BLaER1 treated with 17β-estradiol and CSF1 and Interleukin-3, amounts not matched to agents 10 nM and 100 nM (cell line): ENCODE data around the gene RBL1.

Source experiments
- H3K27ac ChIP-seq, 11 experiments: shearing (Covaris generic); formaldehyde crosslinking; 2 replicates each; pipeline ENCODE4 v1.8.1; 2022
- H3K27me3 ChIP-seq, 11 experiments: shearing (Covaris generic); formaldehyde crosslinking; 2 replicates each; pipeline ENCODE4 v1.8.1; 2022
- H3K36me3 ChIP-seq, 11 experiments: shearing (Covaris generic); formaldehyde crosslinking; 2 replicates each; pipeline ENCODE4 v1.8.1; 2022
- H3K4me1 ChIP-seq, 10 experiments: shearing (Covaris generic); formaldehyde crosslinking; 2 replicates each; pipeline ENCODE4 v1.8.1; 2022
- H3K4me2 ChIP-seq, 11 experiments: shearing (Covaris generic); formaldehyde crosslinking; 2 replicates each; pipeline ENCODE4 v1.8.1; 2022
- H3K4me3 ChIP-seq, 10 experiments: shearing (Covaris generic); formaldehyde crosslinking; 2 replicates each; pipeline ENCODE4 v1.8.1; 2022
- H3K9ac ChIP-seq, 11 experiments: shearing (Covaris generic); formaldehyde crosslinking; 2 replicates each; pipeline ENCODE4 v1.8.1; 2022
- H3K9me3 ChIP-seq, 11 experiments: shearing (Covaris generic); formaldehyde crosslinking; replicated peaks in 1 of 11; 2 replicates each; pipeline ENCODE4 v1.8.1; 2022
- H4K20me1 ChIP-seq, 11 experiments: shearing (Covaris generic); formaldehyde crosslinking; 2 replicates each; pipeline ENCODE4 v1.8.1; 2022
- Cebpa-rat ChIP-seq, 11 experiments: shearing (Covaris generic); IDR thresholded peaks; 2 replicates each; pipeline ENCODE4 v1.8.1; 2022

The RBL1 gene

GRCh38 chr20:36991703-36992102 is 104.1 kb downstream of the RBL1 start:
- peak overlapping the region in 1 of 11 experiments; percentile 38; a peak in 3 of 22 replicates for H3K4me2 ChIP-seq
- no peak overlapping the region for H3K9ac ChIP-seq
- TF ChIP-seq Cebpa-rat (IDR thresholded peaks at IDR 0.05), result no peak
- H3K4me3 ChIP-seq, result no peak overlapping the region
- H3K9me3 ChIP-seq, result peaks cover 37 to 75% (median 63%) of the 10 kb centered on the region in 11 experiments
- H3K4me1 ChIP-seq, result peaks cover 27 to 38% (median 32%) of the 10 kb centered on the region in 10 experiments
- no peaks in the 10 kb centered on the region for H4K20me1 ChIP-seq
- peaks cover 22 to 45% (median 41%) of the 10 kb centered on the region in 11 experiments for H3K36me3 ChIP-seq
- no peak overlapping the region for H3K27ac ChIP-seq
- H3K27me3 ChIP-seq, result no peaks in the 10 kb centered on the region

- Histone ChIP-seq H3K4me2 (peak overlapping the region; percentile 44 to 72 (median 52)), H3K27ac (peak overlapping the region in 10 of 11 experiments; percentile 2 to 77 (median 54); a peak in 16 of 22 replicates), H3K9ac (peak overlapping the region in 4 of 11 experiments; percentile 7 to 32 (median 24); a peak in 1 of 22 replicates), H3K4me1 (peaks cover 30 to 51% (median 36%) of the 10 kb centered on the region in 10 experiments), H3K27me3 (no peaks in the 10 kb centered on the region), H4K20me1 (no peaks in the 10 kb centered on the region), H3K9me3 (peaks cover 26 to 74% (median 63%) of the 10 kb centered on the region in 11 experiments), H3K36me3 (peaks cover 12 to 26% (median 22%) of the 10 kb centered on the region in 11 experiments; a peak in 21 of 22 replicates), H3K4me3 (no peak overlapping the region)
- no peak for TF ChIP-seq Cebpa-rat (IDR thresholded peaks at IDR 0.05)
Measured at GRCh38 chr20:36989797-36990196, 106.0 kb downstream of the RBL1 start.

GRCh38 chr20:36988494-36988966 is 107.3 kb downstream of the RBL1 start:
- H3K27me3 ChIP-seq, result no peaks in the 10 kb centered on the region
- peaks cover 2 to 13% (median 10%) of the 10 kb centered on the region in 11 experiments; a peak in 16 of 22 replicates for H3K36me3 ChIP-seq
- peak overlapping the region in 10 of 11 experiments; percentile 17 to 77 (median 54); a peak in 17 of 22 replicates for H3K27ac ChIP-seq
- peaks cover 13 to 61% (median 50%) of the 10 kb centered on the region in 11 experiments for H3K9me3 ChIP-seq
- peak overlapping the region in 5 of 10 experiments; percentile 2 to 37 (median 11); a peak in 6 of 20 replicates for H3K4me3 ChIP-seq
- no peaks in the 10 kb centered on the region for H4K20me1 ChIP-seq
- no peak for TF ChIP-seq Cebpa-rat (IDR thresholded peaks at IDR 0.05)
- peak overlapping the region; percentile 44 to 72 (median 52) for H3K4me2 ChIP-seq
- H3K9ac ChIP-seq, result peak overlapping the region in 3 of 11 experiments; percentile 14 to 53 (median 49); a peak in 6 of 22 replicates
- H3K4me1 ChIP-seq, result peaks cover 38 to 64% (median 46%) of the 10 kb centered on the region in 10 experiments

GRCh38 chr20:36984257-36984638 is 111.5 kb downstream of the RBL1 start:
- H3K36me3 ChIP-seq, result 0 out of 22 replicates have a peak, but pooled peaks cover 0 to 3% (median 0%) of the 10 kb centered on the region in 11 experiments
- H3K4me3 ChIP-seq, result peak overlapping the region in 1 of 10 experiments; percentile 4; a peak in 1 of 20 replicates
- H3K9ac ChIP-seq, result peak overlapping the region in 2 of 11 experiments; percentile 9 to 61; a peak in 2 of 22 replicates
- peak overlapping the region; percentile 1 to 82 (median 61); a peak in 20 of 22 replicates for H3K4me2 ChIP-seq
- peaks cover 0 to 55% (median 36%) of the 10 kb centered on the region in 11 experiments; a peak in 18 of 22 replicates for H3K9me3 ChIP-seq
- peaks cover 15 to 66% (median 35%) of the 10 kb centered on the region in 10 experiments for H3K4me1 ChIP-seq
- no peaks in the 10 kb centered on the region for H4K20me1 ChIP-seq
- peak overlapping the region in 5 of 11 experiments; percentile 4 to 77 (median 59); a peak in 8 of 22 replicates for H3K27ac ChIP-seq
- TF ChIP-seq Cebpa-rat (IDR thresholded peaks at IDR 0.05), result no peak
- H3K27me3 ChIP-seq, result no peaks in the 10 kb centered on the region

GRCh38 chr20:36975099-36975818 is 120.5 kb downstream of the RBL1 start:
- peaks cover 0 to 11% (median 2%) of the 10 kb centered on the region in 11 experiments; a peak in 2 of 22 replicates for H3K36me3 ChIP-seq
- H3K27me3 ChIP-seq, result no peaks in the 10 kb centered on the region
- H3K4me2 ChIP-seq, result peak overlapping the region; percentile 23 to 78 (median 72); a peak in 20 of 22 replicates
- no peak overlapping the region for H3K9ac ChIP-seq
- peak overlapping the region in 9 of 11 experiments; percentile 45 to 71 (median 66); a peak in 17 of 22 replicates for H3K27ac ChIP-seq
- H4K20me1 ChIP-seq, result no peaks in the 10 kb centered on the region
- TF ChIP-seq Cebpa-rat (IDR thresholded peaks at IDR 0.05), result no peak
- peaks cover 14 to 32% (median 19%) of the 10 kb centered on the region in 10 experiments for H3K4me1 ChIP-seq
- peaks cover 0 to 61% (median 38%) of the 10 kb centered on the region in 11 experiments; a peak in 18 of 22 replicates for H3K9me3 ChIP-seq
- no peak overlapping the region; a peak in 1 of 20 replicates for H3K4me3 ChIP-seq

GRCh38 chr20:36974660-36975059 is 121.1 kb downstream of the RBL1 start:
- H3K27ac ChIP-seq, result peak overlapping the region in 7 of 11 experiments; percentile 37 to 71 (median 50); a peak in 11 of 22 replicates
- TF ChIP-seq Cebpa-rat (IDR thresholded peaks at IDR 0.05), result no peak
- peaks cover 19 to 37% (median 24%) of the 10 kb centered on the region in 10 experiments for H3K4me1 ChIP-seq
- peaks cover 0 to 63% (median 44%) of the 10 kb centered on the region in 11 experiments; a peak in 18 of 22 replicates for H3K9me3 ChIP-seq
- H3K36me3 ChIP-seq, result peaks cover 0 to 16% (median 4%) of the 10 kb centered on the region in 11 experiments; a peak in 2 of 22 replicates
- no peaks in the 10 kb centered on the region for H4K20me1 ChIP-seq
- H3K9ac ChIP-seq, result 0 out of 22 replicates have a peak overlapping the region, but pooled peaks of 2 of the 11 experiments have one; percentile 33 to 35
- peak overlapping the region; percentile 13 to 78 (median 72); a peak in 19 of 22 replicates for H3K4me2 ChIP-seq
- H3K27me3 ChIP-seq, result no peaks in the 10 kb centered on the region
- no peak overlapping the region; a peak in 1 of 20 replicates for H3K4me3 ChIP-seq

GRCh38 chr20:36971103-36971502 is 124.7 kb downstream of the RBL1 start:
- TF ChIP-seq Cebpa-rat (IDR thresholded peaks at IDR 0.05), result no peak
- H3K36me3 ChIP-seq, result peaks cover 0 to 16% (median 4%) of the 10 kb centered on the region in 11 experiments; a peak in 2 of 22 replicates
- H3K4me2 ChIP-seq, result peak overlapping the region in 1 of 11 experiments; percentile 84; a peak in 2 of 22 replicates
- H3K27ac ChIP-seq, result no peak overlapping the region
- peaks cover 0 to 44% (median 26%) of the 10 kb centered on the region in 11 experiments; a peak in 18 of 22 replicates for H3K9me3 ChIP-seq
- no peaks in the 10 kb centered on the region for H4K20me1 ChIP-seq
- peaks cover 35 to 49% (median 42%) of the 10 kb centered on the region in 10 experiments for H3K4me1 ChIP-seq
- H3K9ac ChIP-seq, result no peak overlapping the region
- H3K4me3 ChIP-seq, result no peak overlapping the region; a peak in 1 of 20 replicates
- H3K27me3 ChIP-seq, result no peaks in the 10 kb centered on the region

GRCh38 chr20:36969478-36970186 is 126.2 kb downstream of the RBL1 start:
- Histone ChIP-seq H3K4me3 (no peak overlapping the region), H4K20me1 (no peaks in the 10 kb centered on the region), H3K4me2 (peak overlapping the region; percentile 43 to 84 (median 54)), H3K9me3 (peaks cover 0 to 44% (median 26%) of the 10 kb centered on the region in 11 experiments; a peak in 18 of 22 replicates), H3K27me3 (no peaks in the 10 kb centered on the region), H3K36me3 (peaks cover 0 to 16% (median 4%) of the 10 kb centered on the region in 11 experiments; a peak in 2 of 22 replicates), H3K27ac (peak overlapping the region in 10 of 11 experiments; percentile 12 to 81 (median 60); a peak in 18 of 22 replicates), H3K4me1 (peaks cover 27 to 40% (median 33%) of the 10 kb centered on the region in 10 experiments), H3K9ac (peak overlapping the region in 7 of 11 experiments; percentile 4 to 60 (median 38); a peak in 10 of 22 replicates)
- no peak for TF ChIP-seq Cebpa-rat (IDR thresholded peaks at IDR 0.05)
